HepG2 (cell line): Measurements from ENCODE around the gene UNC5CL. TPM values are rescaled to one million over a fixed set of nuclear protein-coding genes. Genes with fewer than 3 reads are reported as not detected.

Experiments
- ATAC-seq: fragments of 200-7000 bp; cut with Tn5 transposase; 3 replicates; pipeline ENCODE4 v1.9.1; 2020; ENCODE audit warnings: mild to moderate bottlenecking, moderate library complexity
- BruUV-seq: library from RNA; stranded (reverse); fragments of 400-500 nt; replicated peaks from 2 replicates; lab custom pipeline; 2021; lab: Mats Ljungman, UMichigan
- CTCF ChIA-PET: fragments of 300-600 bp; formaldehyde crosslinking; extraction: SDS; loops from one replicate; lab custom pipeline; 2021; ENCODE audit warnings: low total read pairs, inconsistent platforms, low intra/inter-chr PET ratio; lab: Yijun Ruan, JAX
- POLR2A ChIA-PET: fragments of 350-600 bp; sonication (Branson Sonifier 250); formaldehyde crosslinking; loops from one replicate; lab custom pipeline; 2020; ENCODE audit warnings: antibody characterized with exemption, inconsistent platforms; lab: Yijun Ruan, JAX
- DNase-seq: peaks from one replicate; pipeline ENCODE4 v3.0.0-alpha.2; 2015; ENCODE audit warnings: low spot score
- FAIRE-seq: peaks from 3 replicates; lab custom pipeline; 2011; peaks lifted over from hg19 to GRCh38; lab: Jason Lieb, UNC
- H2AFZ ChIP-seq: one replicate; pipeline ENCODE4 v1.6.1; 2011; ENCODE audit warnings: low read length, inconsistent platforms
- H3K27ac ChIP-seq: fragments of 300-600 bp; 3 replicates; pipeline ENCODE4 v1.8.0; 2011; ENCODE audit warnings: mixed run types, mild to moderate bottlenecking, mixed read lengths, low read length, inconsistent platforms; ENCODE audit not compliant: insufficient read depth; ENCODE audit errors: extremely low read length
- H3K27me3 ChIP-seq, 2 experiments: fragments of 200-600 bp in 1 of 2; 2 replicates in 1 of 2; 3 replicates in 1 of 2; pipeline versions ENCODE4 v1.6.0 to v1.8.0; 2011; ENCODE audit warnings: low read length in 2 of 2, mild to moderate bottlenecking in 2 of 2, moderate library complexity in 2 of 2, inconsistent platforms in 1 of 2; ENCODE audit not compliant: insufficient read depth in 2 of 2, control insufficient read depth in 1 of 2
- H3K36me3 ChIP-seq, 2 experiments: fragments of 200-600 bp in 1 of 2; replicated peaks in 1 of 2; 2 replicates in 1 of 2; 3 replicates in 1 of 2; pipeline versions ENCODE4 v1.5.1 to v1.8.0; 2011; ENCODE audit warnings: low read length in 2 of 2, inconsistent platforms in 1 of 2; ENCODE audit not compliant: insufficient read depth in 2 of 2, control insufficient read depth in 1 of 2
- H3K4me1 ChIP-seq: 2 replicates; pipeline ENCODE4 v1.5.1; 2012; ENCODE audit warnings: low read length, inconsistent platforms; ENCODE audit not compliant: insufficient read depth
- H3K4me2 ChIP-seq: 2 replicates; pipeline ENCODE4 v1.6.0; 2011; ENCODE audit warnings: low read depth, low read length, inconsistent platforms
- H3K4me3 ChIP-seq, 3 experiments: fragments of 200-600 bp in 1 of 3; sonication (generic), shearing (Covaris generic) in 1 of 3; replicated peaks in 1 of 3; 2 replicates each; pipeline ENCODE4 v1.5.1; 2011 to 2016; ENCODE audit warnings: low read length in 3 of 3, inconsistent platforms in 2 of 3, low read depth in 2 of 3, mild to moderate bottlenecking in 2 of 3, control low read depth in 1 of 3, mixed read lengths in 1 of 3; ENCODE audit not compliant: insufficient read depth in 1 of 3
- H3K79me2 ChIP-seq: one replicate; pipeline ENCODE4 v1.6.1; 2011; ENCODE audit warnings: low read length, inconsistent platforms; ENCODE audit not compliant: insufficient read depth
- H3K9ac ChIP-seq: 2 replicates; pipeline ENCODE4 v1.6.0; 2011; ENCODE audit warnings: mild to moderate bottlenecking, low read depth, low read length, inconsistent platforms; ENCODE audit not compliant: insufficient read depth
- H3K9me3 ChIP-seq: 2 replicates; pipeline ENCODE4 v1.5.1; 2012; ENCODE audit warnings: mild to moderate bottlenecking, low read length
- H4K20me1 ChIP-seq: 2 replicates; pipeline ENCODE4 v1.6.0; 2011; ENCODE audit warnings: inconsistent platforms, mild to moderate bottlenecking, low read length, moderate library complexity; ENCODE audit not compliant: insufficient read depth
- EHMT2 ChIP-seq: fragments of 200-600 bp; sonication (generic); IDR thresholded peaks from 2 replicates; pipeline ENCODE4 v1.7.0; 2017; ENCODE audit warnings: antibody characterized with exemption, low read depth, low read length, borderline replicate concordance
- NR2F2 ChIP-seq: IDR thresholded peaks from 2 replicates; pipeline ENCODE4 v1.6.1; 2012; ENCODE audit warnings: low read depth, inconsistent platforms, borderline replicate concordance
- RARA ChIP-seq: IDR thresholded peaks from 2 replicates; pipeline ENCODE4 v1.6.1; 2016; ENCODE audit warnings: missing genetic modification reagents, missing compliant biosample characterization
- RFXAP ChIP-seq: sonication (generic); formaldehyde crosslinking; IDR thresholded peaks from 2 replicates; pipeline ENCODE4 v1.4.0; 2020; ENCODE audit warnings: missing genetic modification reagents, borderline replicate concordance
- SIN3A ChIP-seq: IDR thresholded peaks from 2 replicates; pipeline ENCODE4 v1.6.1; 2011; ENCODE audit warnings: low read depth, mild to moderate bottlenecking, control low read depth, low read length, borderline replicate concordance
- SOX6 ChIP-seq, 2 experiments: fragments of 450-650 bp in 1 of 2; sonication (generic) in 1 of 2; formaldehyde crosslinking in 1 of 2; IDR thresholded peaks; 2 replicates each; pipeline versions ENCODE4 v1.4.0 to v1.6.1; 2017 to 2020; ENCODE audit warnings: antibody characterized with exemption in 1 of 2, mild to moderate bottlenecking in 1 of 2, missing genetic modification reagents in 1 of 2
- SP5 ChIP-seq: IDR thresholded peaks from 2 replicates; pipeline ENCODE4 v1.6.1; 2016; ENCODE audit warnings: low read depth, borderline replicate concordance
- SRSF1 ChIP-seq: fragments of 200-400 bp; formaldehyde crosslinking; optimal IDR thresholded peaks from 2 replicates; pipeline ENCODE3; 2017; ENCODE audit warnings: mild to moderate bottlenecking, low read depth, low read length, moderate library complexity
- STAG1 ChIP-seq: sonication (generic); formaldehyde crosslinking; IDR thresholded peaks from 2 replicates; pipeline ENCODE4 v1.4.0; 2020; ENCODE audit warnings: missing genetic modification reagents
- THAP11 ChIP-seq: IDR thresholded peaks from 2 replicates; pipeline ENCODE4 v1.6.1; 2016; ENCODE audit warnings: missing biosample characterization, missing genetic modification reagents
- ZBTB46 ChIP-seq: sonication (generic); formaldehyde crosslinking; IDR thresholded peaks from 2 replicates; pipeline ENCODE4 v1.4.0; 2020; ENCODE audit warnings: mild to moderate bottlenecking, missing genetic modification reagents, borderline replicate concordance
- ZMYM4 ChIP-seq: sonication (generic); formaldehyde crosslinking; IDR thresholded peaks from 2 replicates; pipeline ENCODE4 v1.8.1; 2023; ENCODE audit warnings: mild to moderate bottlenecking, missing genetic modification reagents
- ZNF232 ChIP-seq: sonication (generic); formaldehyde crosslinking; IDR thresholded peaks from 2 replicates; pipeline ENCODE4 v1.4.0; 2020; ENCODE audit warnings: missing genetic modification reagents, borderline replicate concordance
- ZNF251 ChIP-seq: sonication (generic); formaldehyde crosslinking; IDR thresholded peaks from 2 replicates; pipeline ENCODE4 v1.9.0; 2021; ENCODE audit warnings: mild to moderate bottlenecking, missing genetic modification reagents
- ZNF547 ChIP-seq: sonication (generic); formaldehyde crosslinking; IDR thresholded peaks from 2 replicates; pipeline ENCODE4 v1.5.1; 2020; ENCODE audit warnings: mild to moderate bottlenecking, missing genetic modification reagents
- ZNF557 ChIP-seq: sonication (generic); formaldehyde crosslinking; IDR thresholded peaks from 2 replicates; pipeline ENCODE4 v1.4.0; 2020; ENCODE audit warnings: missing genetic modification reagents
- ZNF891 ChIP-seq: sonication (generic); formaldehyde crosslinking; IDR thresholded peaks from 2 replicates; pipeline ENCODE4 v1.5.0; 2020; ENCODE audit warnings: mild to moderate bottlenecking, missing genetic modification reagents
- WGBS: methylation state at CpG from one replicate; pipeline ENCODE4 v1.1.6; 2017; ENCODE audit warnings: low lambda C conversion rate; 5-methylcytosine and 5-hydroxymethylcytosine counted together
- in situ Hi-C: cut with HindIII; loops from 2 replicates; pipeline ENCODE4 v1.10.0; 2017; ENCODE audit warnings: low pct_unique_long_range_greater_than_20kb; ENCODE audit not compliant: extremely low pct_ligation_motif_present
- intact Hi-C: fragments of 100-400 bp; cut with micrococcal nuclease; formaldehyde crosslinking; loops from one replicate; pipeline ENCODE4 v1.10.0; 2022; ENCODE audit not compliant: unreplicated experiment
- polyA plus RNA-seq, 8 experiments: library from polyadenylated mRNA; depleted of rRNA in 3 of 8; stranded (reverse) in 7 of 8; unstranded in 1 of 8; fragments of >200 nt; fragmentation: Illumina TruSeq in 4 of 8; extraction: Trizol in 4 of 8; gene quantifications; 2 replicates each; pipeline versions ENCODE4 v1.2.1 to v1.2.3, GENCODE V29; 2011 to 2016; ENCODE audit warnings: low read depth in 4 of 8, missing spikeins in 1 of 8, mixed read lengths in 1 of 8; ENCODE audit not compliant: insufficient read depth in 1 of 8
- total RNA-seq, 5 experiments: library from RNA; depleted of rRNA; stranded (reverse); fragments of >200 nt; fragmentation: Illumina TruSeq; extraction: Trizol; gene quantifications; 2 replicates each; pipeline ENCODE4 v1.2.3, GENCODE V29; 2016; ENCODE audit warnings: low read depth in 1 of 5
- TF ChIP-seq, protein P1 (sequence below): sonication (generic); formaldehyde crosslinking; IDR thresholded peaks from 2 replicates; pipeline ENCODE4 v1.4.0; 2020; ENCODE audit warnings: missing genetic modification reagents
- TF ChIP-seq, protein P2 (sequence below): IDR thresholded peaks from 2 replicates; pipeline ENCODE4 v1.6.1; 2016; ENCODE audit warnings: missing genetic modification reagents, missing compliant biosample characterization

The UNC5CL gene
- total and polyA plus RNA-seq, 2 of the 13 experiments (the other 11 are each of a cell fraction or from before 2014, with no cell fraction given), result 2.4 to 2.5 TPM

DNA sequence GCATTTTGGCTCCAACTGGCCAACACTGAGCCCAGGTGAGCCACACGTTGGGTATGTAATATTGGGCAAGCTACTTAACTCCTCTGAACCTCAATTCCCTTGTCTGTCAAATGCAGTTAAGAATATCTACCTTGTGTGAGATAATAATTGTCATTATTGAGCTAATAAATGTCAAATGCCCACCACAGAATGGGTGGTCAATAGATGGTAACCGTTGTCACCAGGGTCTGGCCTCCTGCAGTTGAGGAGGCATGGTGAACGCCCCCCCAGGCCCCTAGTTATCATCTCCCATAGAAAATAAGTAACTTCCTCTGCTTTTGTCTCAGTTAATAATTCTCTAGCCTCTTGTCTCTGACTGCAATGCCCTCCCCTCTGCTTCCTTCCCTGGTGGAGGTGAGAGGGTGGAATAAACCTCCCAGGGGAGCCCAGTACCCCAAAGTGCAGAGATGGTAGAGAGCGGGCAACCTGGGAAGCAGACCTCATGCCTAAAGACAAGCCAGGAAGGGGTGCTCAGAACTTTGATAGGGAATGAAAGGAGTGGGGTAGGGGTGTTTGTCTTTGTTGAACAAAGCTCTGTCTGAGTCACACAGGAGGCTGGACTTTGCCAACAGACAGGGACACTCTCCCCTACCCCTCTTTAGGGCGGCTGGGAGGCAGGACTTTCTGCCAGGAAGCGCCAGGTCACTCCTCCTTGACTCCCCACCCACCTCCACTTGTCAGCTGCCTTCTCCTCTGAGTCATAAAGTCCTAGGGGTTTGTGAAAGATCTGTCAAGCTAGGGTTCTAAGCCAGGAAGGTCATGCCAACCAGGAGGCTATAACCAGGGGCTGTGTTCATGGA, 1.3 kb upstream of the UNC5CL start:
- ChIA-PET CTCF (interaction anchor here (1.3 to 3.3 kb wide), 3 partner anchors 25 to 145 kb away, joined by 4 to 25 read pairs (median 4); no protein-coding TSS in a partner anchor), POLR2A (interaction anchor here (0.8 to 4.2 kb wide), 17 partner anchors 10 to 479 kb away, joined by 3 to 59 read pairs (median 10); partner anchors contain the start of genes APOBEC2, NFYA and OARD1)
- ATAC-seq, result peak; percentile 95
- peak; percentile 98 for DNase-seq
- Histone ChIP-seq H4K20me1 (no peaks in the 10 kb centered on the region), H3K79me2 (no peaks in the 10 kb centered on the region), H3K4me2 (peak overlapping the region; percentile 79), H3K27ac (peak overlapping the region; percentile 94), H3K9ac (peak overlapping the region; percentile 73), H3K4me3 (peak overlapping the region; percentile 23 to 64 (median 33); a peak in 4 of 6 replicates), H3K9me3 (no peaks in the 10 kb centered on the region), H3K36me3 (no peaks in the 10 kb centered on the region), H2AFZ (no peak overlapping the region), H3K4me1 (peaks cover 79% of the 10 kb centered on the region), H3K27me3 (no peaks in the 10 kb centered on the region)
- BruUV-seq, result TSS peak; percentile 72
- in situ Hi-C loops (loop anchor here (25.0 kb wide), 1 partner anchor 703 kb away; no protein-coding TSS in a partner anchor), intact Hi-C loops (loop anchor here (1.0 to 5.0 kb wide), 2 partner anchors 25 to 43 kb away; no protein-coding TSS in a partner anchor)
- peak; percentile 96 for FAIRE-seq
- 4% methylated on average over 6 of the region's 6 CpGs for WGBS
- TF ChIP-seq STAG1 (CRISPR knock-in tag) (no peak), RARA (CRISPR knock-in tag) (peak; percentile 73), ZMYM4 (CRISPR knock-in tag) (peak; percentile 77), ZBTB46 (CRISPR knock-in tag) (no peak; the same call in 1 of the 2 replicates), RFXAP (CRISPR knock-in tag) (no peak; the same call in 1 of the 2 replicates), NR2F2 (0 out of 2 replicates have a peak, but pooled peaks have one; percentile 10), SIN3A (peak; percentile 89; the same call in 1 of the 2 replicates), SOX6 (IDR thresholded peaks at IDR 0.05) (no peak), SOX6 (CRISPR knock-in tag; IDR thresholded peaks at IDR 0.05) (peak; percentile 94), THAP11 (CRISPR knock-in tag) (peak; percentile 53; the same call in 1 of the 2 replicates), SRSF1 (no peak), ZNF251 (CRISPR knock-in tag) (no peak), SP5 (CRISPR knock-in tag) (peak; percentile 85), ZNF232 (CRISPR knock-in tag) (0 out of 2 replicates have a peak, but pooled peaks have one; percentile 55), ZNF891 (CRISPR knock-in tag) (peak; percentile 68; the same call in 1 of the 2 replicates), ZNF547 (CRISPR knock-in tag) (peak; percentile 86), ZNF557 (peak; percentile 65; the same call in 1 of the 2 replicates), EHMT2 (0 out of 2 replicates have a peak, but pooled peaks have one; percentile 50)
- TF ChIP-seq, protein P1, sequence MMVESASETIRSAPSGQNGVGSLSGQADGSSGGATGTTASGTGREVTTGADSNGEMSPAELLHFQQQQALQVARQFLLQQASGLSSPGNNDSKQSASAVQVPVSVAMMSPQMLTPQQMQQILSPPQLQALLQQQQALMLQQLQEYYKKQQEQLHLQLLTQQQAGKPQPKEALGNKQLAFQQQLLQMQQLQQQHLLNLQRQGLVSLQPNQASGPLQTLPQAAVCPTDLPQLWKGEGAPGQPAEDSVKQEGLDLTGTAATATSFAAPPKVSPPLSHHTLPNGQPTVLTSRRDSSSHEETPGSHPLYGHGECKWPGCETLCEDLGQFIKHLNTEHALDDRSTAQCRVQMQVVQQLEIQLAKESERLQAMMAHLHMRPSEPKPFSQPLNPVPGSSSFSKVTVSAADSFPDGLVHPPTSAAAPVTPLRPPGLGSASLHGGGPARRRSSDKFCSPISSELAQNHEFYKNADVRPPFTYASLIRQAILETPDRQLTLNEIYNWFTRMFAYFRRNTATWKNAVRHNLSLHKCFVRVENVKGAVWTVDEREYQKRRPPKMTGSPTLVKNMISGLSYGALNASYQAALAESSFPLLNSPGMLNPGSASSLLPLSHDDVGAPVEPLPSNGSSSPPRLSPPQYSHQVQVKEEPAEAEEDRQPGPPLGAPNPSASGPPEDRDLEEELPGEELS, result peak; percentile 75
- TF ChIP-seq, protein P2, sequence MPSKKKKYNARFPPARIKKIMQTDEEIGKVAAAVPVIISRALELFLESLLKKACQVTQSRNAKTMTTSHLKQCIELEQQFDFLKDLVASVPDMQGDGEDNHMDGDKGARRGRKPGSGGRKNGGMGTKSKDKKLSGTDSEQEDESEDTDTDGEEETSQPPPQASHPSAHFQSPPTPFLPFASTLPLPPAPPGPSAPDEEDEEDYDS (CRISPR knock-in tag), result peak; percentile 82
